Measurements from ENCODE around the gene PCBP1.
"Not testable (repeated sequence)": the region's sequence is repeated elsewhere in the genome, so short reads cannot be mapped to it uniquely, and the experiment has no call there.

The PCBP1 gene

GRCh38 chr2:70128005-70128404, 40.7 kb downstream of the PCBP1 start:
- DNase-seq, result no peak

GRCh38 chr2:70131344-70132143, 44.3 kb downstream of the PCBP1 start:
- not testable (repeated sequence) for DNase-seq

- DNase-seq, result peak; percentile 90
These were observed 45.2 kb downstream of the PCBP1 start for GRCh38 chr2:70132244-70133126.

- DNase-seq, result no peak
These were observed 45.8 kb downstream of the PCBP1 start for GRCh38 chr2:70133127-70133452.

GRCh38 chr2:70133491-70134322, 46.4 kb downstream of the PCBP1 start:
- peak; percentile 69 for DNase-seq

- DNase-seq, result not testable (repeated sequence)
These were observed 47.2 kb downstream of the PCBP1 start for GRCh38 chr2:70134323-70134983.
